ENCODE data around the gene SPPL2B.

SPPL2B gene

DNA sequence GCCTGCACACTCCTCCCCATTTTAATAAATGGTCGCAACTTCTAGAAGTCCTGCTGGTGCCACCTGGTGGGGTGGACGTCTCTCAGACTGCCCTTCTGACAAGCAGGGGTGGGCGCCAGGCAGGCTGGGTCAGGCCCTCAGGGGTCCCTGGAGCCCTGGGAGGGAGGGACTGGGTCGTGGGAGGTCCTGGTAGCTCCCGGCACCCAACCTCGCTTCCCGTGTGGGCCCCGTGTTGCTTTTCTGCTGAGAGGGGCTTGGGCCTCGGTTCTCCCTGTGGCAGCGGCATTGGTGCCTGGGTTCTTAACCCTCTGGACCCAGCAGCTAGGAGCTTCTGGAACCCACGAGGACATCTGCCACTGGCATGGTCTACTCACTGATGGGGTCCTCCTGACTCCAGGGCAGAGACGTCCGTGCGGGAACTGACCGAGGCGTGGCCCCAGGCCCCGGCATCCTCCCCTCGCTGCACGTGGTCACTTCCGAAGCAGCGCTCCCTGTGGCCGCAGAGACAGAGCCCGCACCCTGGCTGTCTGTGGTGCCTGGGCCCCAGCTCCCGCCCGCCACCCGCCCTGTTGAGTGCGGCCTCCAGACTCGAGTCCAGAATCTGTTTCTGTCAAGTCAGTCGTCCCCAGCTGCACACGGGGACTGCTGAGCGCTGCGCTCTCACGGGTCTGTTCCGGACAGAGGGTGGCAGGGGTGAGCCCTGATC lies 25.6 kb downstream of the SPPL2B start:
- Histone ChIP-seq H3K4me3 (ENCODE audit: low read depth in 1 of 2, low read length in 2 of 2) (no peak overlapping the region), H3K36me3 (ENCODE audit: control insufficient read depth in 1 of 2, insufficient read depth in 2 of 2, low read length in 2 of 2) (peaks cover 6 to 42% of the 10 kb centered on the region in 2 donors), H3K27me3 (ENCODE audit: low read depth, low read length) (no peaks in the 10 kb centered on the region), H3K9me3 (ENCODE audit: control insufficient read depth in 1 of 2, low read length in 2 of 2) (no peaks in the 10 kb centered on the region), H3K4me1 (ENCODE audit: control insufficient read depth in 1 of 2, insufficient read depth in 2 of 2, low read length in 2 of 2) (no peaks in the 10 kb centered on the region), H3K27ac (ENCODE audit: low read length) (no peak overlapping the region)

DNA sequence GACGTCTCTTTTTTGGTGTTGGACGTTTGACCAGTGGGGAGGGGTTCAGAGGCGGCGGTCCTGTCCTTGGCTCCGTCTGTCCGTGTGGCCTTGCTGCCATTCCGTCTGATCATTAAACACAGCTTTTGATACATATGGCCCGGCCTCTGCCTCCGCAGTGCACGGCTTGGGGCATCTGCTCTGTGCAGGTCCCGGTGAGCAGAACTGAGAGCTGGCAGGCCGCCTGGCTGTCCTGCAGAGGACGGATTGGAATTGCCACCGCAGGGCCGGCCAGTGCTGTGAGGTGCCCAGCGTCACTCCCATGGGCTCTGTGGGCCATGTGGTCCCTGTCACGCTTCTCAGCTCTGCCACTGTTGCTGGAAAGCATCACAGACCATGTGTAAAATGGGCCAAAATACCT lies 26.2 kb downstream of the SPPL2B start:
- Histone ChIP-seq H3K27me3 (ENCODE audit: low read depth, low read length) (no peaks in the 10 kb centered on the region), H3K9me3 (ENCODE audit: control insufficient read depth in 1 of 2, low read length in 2 of 2) (no peaks in the 10 kb centered on the region), H3K36me3 (ENCODE audit: control insufficient read depth in 1 of 2, insufficient read depth in 2 of 2, low read length in 2 of 2) (peaks cover 6 to 39% of the 10 kb centered on the region in 2 donors), H3K27ac (ENCODE audit: low read length) (no peak overlapping the region), H3K4me1 (ENCODE audit: control insufficient read depth in 1 of 2, insufficient read depth in 2 of 2, low read length in 2 of 2) (no peaks in the 10 kb centered on the region), H3K4me3 (ENCODE audit: low read depth in 1 of 2, low read length in 2 of 2) (no peak overlapping the region)

DNA sequence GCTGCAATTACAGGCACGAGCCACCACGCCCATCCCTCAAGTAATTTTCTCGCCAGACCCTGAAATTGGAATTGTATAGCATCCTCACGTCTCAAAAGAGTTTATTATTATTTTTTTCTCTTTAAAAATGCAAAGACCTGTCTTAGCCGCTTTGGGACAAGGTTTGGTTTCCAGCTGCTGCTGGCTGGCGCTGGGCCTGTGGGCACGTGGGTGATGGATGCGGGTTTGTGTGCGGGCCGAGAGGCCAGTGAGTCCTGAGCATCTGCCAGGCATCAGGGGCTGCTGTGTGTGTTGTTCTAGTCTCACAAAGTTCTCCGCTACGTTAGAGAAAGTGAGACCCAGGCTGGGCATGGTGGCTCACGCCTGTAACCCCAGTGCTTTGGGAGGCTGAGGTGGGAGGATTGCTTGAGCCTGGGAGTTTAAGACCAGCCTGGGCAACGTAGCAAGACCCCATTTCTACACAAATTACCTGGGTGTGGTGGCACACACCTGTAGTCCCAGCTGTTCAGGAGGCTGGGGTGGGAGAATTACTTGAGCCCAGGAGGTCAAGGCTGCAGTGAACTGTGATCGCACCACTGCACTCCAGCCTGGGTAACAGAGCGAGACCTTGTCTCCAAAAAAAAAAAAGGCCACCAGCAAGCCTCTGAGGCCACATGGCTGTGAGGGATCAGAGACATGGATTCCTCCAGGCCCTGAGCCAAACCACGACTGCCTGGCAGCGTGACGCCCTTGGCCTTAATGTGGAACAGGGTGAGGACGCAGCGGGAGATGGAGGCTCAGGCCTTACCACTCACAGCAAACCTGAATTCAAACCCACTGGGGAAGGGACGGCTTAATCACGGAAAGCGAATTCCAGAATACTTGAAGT lies 26.9 kb downstream of the SPPL2B start:
- Histone ChIP-seq H3K27me3 (ENCODE audit: low read depth, low read length) (no peaks in the 10 kb centered on the region), H3K9me3 (ENCODE audit: control insufficient read depth in 1 of 2, low read length in 2 of 2) (no peaks in the 10 kb centered on the region), H3K27ac (ENCODE audit: low read length) (no peak overlapping the region), H3K36me3 (ENCODE audit: control insufficient read depth in 1 of 2, insufficient read depth in 2 of 2, low read length in 2 of 2) (peaks cover 3 to 32% of the 10 kb centered on the region in 2 donors), H3K4me1 (ENCODE audit: control insufficient read depth in 1 of 2, insufficient read depth in 2 of 2, low read length in 2 of 2) (no peaks in the 10 kb centered on the region), H3K4me3 (ENCODE audit: low read depth in 1 of 2, low read length in 2 of 2) (no peak overlapping the region)

DNA sequence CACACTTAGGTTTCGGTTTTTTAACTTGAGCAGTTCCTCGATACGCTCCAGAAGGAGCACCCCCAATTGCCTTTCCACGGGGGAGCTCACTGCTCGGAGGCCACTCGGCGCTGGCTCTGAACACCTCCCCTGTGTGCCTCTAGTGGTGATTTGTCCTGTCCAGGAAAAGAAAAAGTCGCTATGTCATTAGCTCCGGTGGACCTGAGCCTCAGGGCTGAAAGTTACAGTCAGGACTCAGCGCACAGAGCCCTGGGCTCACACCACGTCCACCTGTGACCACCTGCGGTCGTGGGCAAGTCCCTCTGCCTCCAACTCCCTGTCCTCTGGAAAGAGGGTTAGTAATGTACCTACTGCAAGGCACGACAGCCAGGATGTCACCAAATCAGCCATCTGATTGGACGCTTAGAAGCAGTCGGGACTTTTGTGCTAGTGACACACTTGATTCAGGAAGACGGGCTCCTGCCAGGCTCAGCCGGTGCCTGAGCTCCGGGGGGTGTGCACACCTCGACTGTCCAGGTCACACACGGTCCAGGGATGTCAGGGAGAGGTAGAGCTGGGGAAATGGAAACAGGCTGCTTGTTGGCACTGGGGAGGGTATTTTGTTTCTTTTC lies 27.7 kb downstream of the SPPL2B start:
- no peak overlapping the region for H3K4me3 ChIP-seq (ENCODE audit: low read depth in 1 of 2, low read length in 2 of 2)
- H3K9me3 ChIP-seq (ENCODE audit: control insufficient read depth in 1 of 2, low read length in 2 of 2), result no peaks in the 10 kb centered on the region
- no peaks in the 10 kb centered on the region for H3K27me3 ChIP-seq (ENCODE audit: low read depth, low read length)
- H3K27ac ChIP-seq (ENCODE audit: low read length), result no peak overlapping the region
- peaks cover 0 to 26% of the 10 kb centered on the region in 2 donors for H3K36me3 ChIP-seq (ENCODE audit: control insufficient read depth in 1 of 2, insufficient read depth in 2 of 2, low read length in 2 of 2)
- H3K4me1 ChIP-seq (ENCODE audit: control insufficient read depth in 1 of 2, insufficient read depth in 2 of 2, low read length in 2 of 2), result no peaks in the 10 kb centered on the region

DNA sequence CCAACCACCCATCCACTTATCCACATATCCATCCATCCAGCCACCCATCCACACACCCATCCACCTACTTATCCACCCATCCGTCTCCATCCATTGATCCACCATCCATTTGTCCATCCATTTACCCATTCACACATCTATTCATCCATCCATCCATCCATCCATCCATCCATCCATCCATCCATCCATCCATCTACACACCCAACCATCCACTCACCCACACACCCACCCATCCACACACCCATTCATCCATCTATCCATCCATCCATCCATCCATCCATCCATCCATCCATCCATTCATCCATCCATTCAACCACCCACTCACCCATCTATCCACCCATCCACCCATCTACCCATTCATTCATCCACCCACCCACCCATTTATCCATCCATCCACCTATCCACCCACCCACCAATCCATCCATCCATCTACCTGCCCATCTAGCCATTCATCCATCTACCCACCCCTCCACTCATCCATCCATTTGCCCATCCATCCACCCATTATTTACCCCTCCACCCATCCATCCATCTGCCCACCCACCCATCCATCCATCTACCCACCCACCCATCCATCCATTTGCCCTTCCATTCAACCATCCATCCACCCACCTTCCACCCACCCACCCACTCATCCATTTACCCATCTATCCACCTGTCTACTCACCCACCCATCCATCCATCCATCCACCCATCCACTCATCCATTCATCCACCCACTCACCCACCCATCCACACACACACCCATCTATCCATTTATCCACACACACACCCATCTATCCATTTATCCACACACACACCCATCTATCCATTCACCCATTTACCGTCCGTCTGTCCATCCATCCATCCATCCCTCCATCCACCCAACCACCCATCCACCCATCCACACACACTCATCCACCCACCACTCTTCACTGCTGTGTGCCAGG lies 29.1 kb downstream of the SPPL2B start:
- Histone ChIP-seq H3K9me3 (ENCODE audit: control insufficient read depth in 1 of 2, low read length in 2 of 2) (no peaks in the 10 kb centered on the region), H3K27ac (ENCODE audit: low read length) (no peak overlapping the region), H3K4me1 (ENCODE audit: control insufficient read depth in 1 of 2, insufficient read depth in 2 of 2, low read length in 2 of 2) (no peaks in the 10 kb centered on the region), H3K27me3 (ENCODE audit: low read depth, low read length) (peaks cover 11% of the 10 kb centered on the region), H3K4me3 (ENCODE audit: low read depth in 1 of 2, low read length in 2 of 2) (no peak overlapping the region), H3K36me3 (ENCODE audit: control insufficient read depth in 1 of 2, insufficient read depth in 2 of 2, low read length in 2 of 2) (peaks cover 0 to 16% of the 10 kb centered on the region in 2 donors)

DNA sequence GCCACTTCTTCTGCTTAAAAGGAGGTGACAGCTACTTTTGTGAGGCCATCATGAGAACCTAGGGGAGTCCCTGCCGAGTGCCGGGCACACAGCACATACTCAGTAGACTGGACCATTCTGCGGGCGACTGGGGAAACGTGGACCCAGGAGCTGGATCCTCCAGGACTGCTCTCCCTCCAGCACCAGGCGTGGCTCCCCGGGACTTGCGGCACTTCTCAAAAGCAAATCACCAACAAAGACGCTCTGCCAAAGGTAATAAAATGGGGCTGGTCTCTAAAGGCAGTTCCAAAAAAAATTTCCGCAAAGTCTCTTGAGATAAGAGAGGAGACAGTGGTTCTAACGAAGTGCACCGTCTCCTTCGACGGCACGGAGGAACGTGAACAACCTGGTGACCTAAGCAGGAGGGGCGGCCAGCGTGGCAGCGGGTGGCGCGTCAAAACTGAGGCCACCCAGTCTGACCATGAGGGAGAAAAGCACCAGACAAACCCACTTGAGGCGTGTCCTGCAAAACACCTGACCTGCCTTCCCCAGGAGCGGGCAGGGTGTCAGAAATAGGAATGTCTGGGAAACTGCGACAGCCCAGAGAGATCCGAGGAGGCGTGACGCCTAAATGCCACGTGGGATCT lies 30.2 kb downstream of the SPPL2B start:
- Histone ChIP-seq H3K4me3 (ENCODE audit: low read depth in 1 of 2, low read length in 2 of 2) (no peak overlapping the region), H3K4me1 (ENCODE audit: control insufficient read depth in 1 of 2, insufficient read depth in 2 of 2, low read length in 2 of 2) (no peaks in the 10 kb centered on the region), H3K27ac (ENCODE audit: low read length) (no peak overlapping the region), H3K9me3 (ENCODE audit: control insufficient read depth in 1 of 2, low read length in 2 of 2) (no peaks in the 10 kb centered on the region), H3K27me3 (ENCODE audit: low read depth, low read length) (peaks cover 11% of the 10 kb centered on the region), H3K36me3 (ENCODE audit: control insufficient read depth in 1 of 2, insufficient read depth in 2 of 2, low read length in 2 of 2) (peaks cover 0 to 6% of the 10 kb centered on the region in 2 donors)

DNA sequence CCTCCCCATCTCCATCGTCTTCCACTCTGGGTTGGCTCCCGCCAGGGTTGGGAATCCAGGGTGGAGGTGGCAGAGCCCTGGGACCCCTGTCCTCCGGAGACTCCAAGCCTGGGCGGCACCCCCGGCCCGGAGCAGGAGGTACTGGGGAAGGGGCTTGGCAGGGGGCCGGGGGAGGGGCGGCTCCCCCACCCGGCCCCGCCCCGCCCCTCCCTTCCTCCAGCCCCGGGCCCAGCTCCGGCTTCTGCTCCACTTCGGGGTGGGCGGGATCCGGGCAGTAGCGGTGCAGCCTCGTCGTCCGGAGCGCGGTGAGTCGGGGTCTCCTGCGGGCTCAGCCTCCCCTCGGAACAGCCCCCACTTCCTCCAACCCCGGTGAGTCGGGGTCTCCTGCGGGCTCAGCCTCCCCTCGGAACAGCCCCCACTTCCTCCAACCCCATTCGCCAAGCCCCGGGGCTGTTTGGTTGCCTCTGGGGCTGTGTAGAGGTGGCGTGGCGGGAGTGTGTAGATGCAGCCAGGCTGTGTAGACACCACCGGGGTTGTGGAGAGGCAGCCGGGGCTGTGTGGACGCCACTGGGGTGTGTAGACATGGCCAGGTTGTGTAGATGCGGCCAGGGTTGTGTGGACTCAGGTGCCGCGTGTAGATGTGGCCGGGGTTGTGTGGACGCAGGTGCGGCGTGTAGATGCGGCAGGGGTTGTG lies 31.7 kb downstream of the SPPL2B start, which contains the start of gene TMPRSS9:
Gene TMPRSS9 (plus strand): TSS at position 274 of the 694 bp plus-strand sequence. CDS start 29,521 bp downstream, outside the sequence.
- Histone ChIP-seq H3K4me1 (ENCODE audit: control insufficient read depth in 1 of 2, insufficient read depth in 2 of 2, low read length in 2 of 2) (no peaks in the 10 kb centered on the region), H3K9me3 (ENCODE audit: control insufficient read depth in 1 of 2, low read length in 2 of 2) (no peaks in the 10 kb centered on the region), H3K36me3 (ENCODE audit: control insufficient read depth in 1 of 2, insufficient read depth in 2 of 2, low read length in 2 of 2) (no peaks in the 10 kb centered on the region), H3K27me3 (ENCODE audit: low read depth, low read length) (peaks cover 11% of the 10 kb centered on the region), H3K27ac (ENCODE audit: low read length) (no peak within 1 kb of the TSS), H3K4me3 (ENCODE audit: low read depth in 1 of 2, low read length in 2 of 2) (no peak within 1 kb of the TSS)

DNA sequence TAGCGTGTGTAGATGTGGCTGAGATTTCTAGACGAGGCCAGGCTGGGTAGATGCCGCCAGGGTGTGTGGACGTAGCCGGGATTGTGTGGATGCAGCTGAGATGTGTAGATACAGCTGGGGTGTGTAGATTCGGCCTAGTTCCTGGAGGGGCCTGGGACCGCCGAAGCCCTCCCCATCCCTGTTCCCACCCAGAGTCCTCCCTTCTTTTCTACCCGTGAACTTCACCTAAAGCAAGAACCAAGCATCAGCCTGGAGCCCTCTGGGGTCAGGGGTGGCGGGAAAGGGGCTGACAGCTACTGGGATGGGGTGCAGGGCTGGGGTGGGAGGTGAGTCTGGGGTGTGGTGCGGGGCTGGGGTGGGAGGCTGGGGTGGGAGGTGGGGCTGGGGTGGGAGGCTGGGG lies 32.3 kb downstream of the SPPL2B start:
- Histone ChIP-seq H3K27me3 (ENCODE audit: low read depth, low read length) (peaks cover 11% of the 10 kb centered on the region), H3K4me1 (ENCODE audit: control insufficient read depth in 1 of 2, insufficient read depth in 2 of 2, low read length in 2 of 2) (no peaks in the 10 kb centered on the region), H3K36me3 (ENCODE audit: control insufficient read depth in 1 of 2, insufficient read depth in 2 of 2, low read length in 2 of 2) (no peaks in the 10 kb centered on the region), H3K9me3 (ENCODE audit: control insufficient read depth in 1 of 2, low read length in 2 of 2) (no peaks in the 10 kb centered on the region), H3K4me3 (ENCODE audit: low read depth in 1 of 2, low read length in 2 of 2) (no peak overlapping the region), H3K27ac (ENCODE audit: low read length) (no peak overlapping the region)

DNA sequence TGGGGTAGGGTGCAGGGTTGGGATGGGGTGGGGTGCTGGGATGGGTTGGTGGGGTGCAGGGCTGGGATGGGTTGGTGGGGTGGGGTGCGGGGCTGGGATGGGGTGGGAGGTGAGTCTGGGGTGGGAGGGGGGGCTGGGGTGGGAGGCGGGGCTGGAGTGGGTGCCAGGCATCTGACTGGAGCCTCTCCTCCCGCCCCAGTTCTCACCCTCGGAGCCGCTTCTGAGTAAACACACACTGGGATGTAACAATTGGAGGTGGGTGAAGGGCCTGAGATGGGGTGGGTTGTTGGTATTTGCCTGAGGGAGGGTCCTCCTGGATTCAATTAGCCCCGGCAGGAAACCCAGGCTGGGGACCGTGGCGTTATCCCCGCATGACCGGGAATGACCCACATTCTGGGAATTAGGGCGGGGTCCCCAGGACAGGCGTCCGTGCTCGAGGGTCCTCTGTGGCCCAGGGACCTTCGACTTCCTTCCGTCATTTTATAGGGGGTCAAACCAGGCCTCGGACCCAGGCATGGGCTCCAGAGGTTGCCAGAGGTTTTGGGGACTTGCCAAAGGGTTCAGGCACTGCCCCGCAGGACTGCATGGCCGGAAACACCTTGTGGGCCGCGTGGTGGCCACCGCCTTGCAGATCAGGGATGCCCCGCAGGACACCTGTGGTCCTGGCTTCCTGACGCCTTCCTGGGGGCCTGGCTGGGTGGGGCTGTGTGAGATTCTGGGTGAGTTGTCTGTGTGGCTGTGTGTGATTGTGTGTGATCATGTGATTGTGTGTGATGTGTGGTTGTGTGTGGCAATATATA lies 33.0 kb downstream of the SPPL2B start:
- no peak overlapping the region for H3K4me3 ChIP-seq (ENCODE audit: low read depth in 1 of 2, low read length in 2 of 2)
- peaks cover 11% of the 10 kb centered on the region for H3K27me3 ChIP-seq (ENCODE audit: low read depth, low read length)
- H3K9me3 ChIP-seq (ENCODE audit: control insufficient read depth in 1 of 2, low read length in 2 of 2), result no peaks in the 10 kb centered on the region
- H3K4me1 ChIP-seq (ENCODE audit: control insufficient read depth in 1 of 2, insufficient read depth in 2 of 2, low read length in 2 of 2), result no peaks in the 10 kb centered on the region
- no peak overlapping the region for H3K27ac ChIP-seq (ENCODE audit: low read length)
- H3K36me3 ChIP-seq (ENCODE audit: control insufficient read depth in 1 of 2, insufficient read depth in 2 of 2, low read length in 2 of 2), result no peaks in the 10 kb centered on the region

Data from muscle layer of duodenum (tissue), 2 donors.